ENCODE data around the gene TRAM2. TPM values are rescaled to one million over a fixed set of nuclear protein-coding genes. Genes with fewer than 3 reads are reported as not detected.

TRAM2 gene
- total and polyA plus RNA-seq, 2 of the 13 experiments (the other 11 are each of a cell fraction or from before 2014, with no cell fraction given) = 49.1 to 72.5 TPM

DNA sequence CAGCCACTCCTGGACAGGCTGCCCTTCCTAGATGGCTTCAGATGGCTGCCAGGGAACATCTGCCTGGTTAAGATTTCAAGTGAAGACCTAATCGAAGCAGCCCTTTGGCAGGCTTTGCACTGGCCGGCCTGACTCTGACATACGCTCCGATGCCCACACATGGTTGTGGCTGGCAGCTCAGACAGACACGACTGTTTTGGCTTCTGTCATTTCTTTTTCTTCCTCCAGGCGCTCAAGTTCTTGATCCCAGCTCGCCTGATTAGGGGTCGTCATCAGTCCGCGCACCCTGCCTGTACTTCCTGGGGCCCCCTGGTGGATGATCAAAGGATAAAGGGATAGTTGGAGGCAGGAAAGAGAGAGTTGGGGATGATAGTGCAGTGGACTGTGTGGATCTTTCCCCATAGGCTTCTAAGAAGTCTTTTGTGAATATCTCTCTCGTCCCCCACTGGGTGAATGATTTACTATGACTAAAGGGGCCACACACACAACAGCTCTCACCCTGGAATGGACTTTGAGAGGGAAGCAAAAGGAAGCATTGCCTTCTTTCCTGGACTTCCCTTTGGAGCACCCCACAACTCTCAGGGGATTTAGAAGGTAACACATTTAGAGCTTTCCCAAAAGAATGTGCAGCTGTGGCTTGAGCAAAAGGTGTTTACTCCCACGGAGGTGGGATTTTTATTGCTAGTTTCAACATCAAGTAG, 21.4 kb upstream of the TRAM2 start (continued):
- TF ChIP-seq KLF16 (CRISPR knock-in tag; IDR thresholded peaks at IDR 0.05) = peak in 1 of 2 experiments; percentile 86; a peak in 2 of 4 replicates
- peak; percentile 79; the same call in 1 of the 2 replicates for TF ChIP-seq SPEN (CRISPR knock-in tag; IDR thresholded peaks at IDR 0.05; ENCODE audit: low read depth)
- TF ChIP-seq, protein P1, sequence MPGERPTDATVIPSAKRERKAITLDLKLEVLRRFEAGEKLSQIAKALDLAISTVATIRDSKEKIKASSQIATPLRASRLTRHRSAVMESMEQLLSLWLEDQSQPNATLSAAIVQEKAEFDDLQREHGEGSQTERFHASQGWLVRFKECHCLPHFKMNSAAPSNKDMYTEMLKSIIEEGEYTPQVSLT (CRISPR knock-in tag; IDR thresholded peaks at IDR 0.05; ENCODE audit: borderline replicate concordance, low read depth) = no peak
- TF ChIP-seq, protein P2, sequence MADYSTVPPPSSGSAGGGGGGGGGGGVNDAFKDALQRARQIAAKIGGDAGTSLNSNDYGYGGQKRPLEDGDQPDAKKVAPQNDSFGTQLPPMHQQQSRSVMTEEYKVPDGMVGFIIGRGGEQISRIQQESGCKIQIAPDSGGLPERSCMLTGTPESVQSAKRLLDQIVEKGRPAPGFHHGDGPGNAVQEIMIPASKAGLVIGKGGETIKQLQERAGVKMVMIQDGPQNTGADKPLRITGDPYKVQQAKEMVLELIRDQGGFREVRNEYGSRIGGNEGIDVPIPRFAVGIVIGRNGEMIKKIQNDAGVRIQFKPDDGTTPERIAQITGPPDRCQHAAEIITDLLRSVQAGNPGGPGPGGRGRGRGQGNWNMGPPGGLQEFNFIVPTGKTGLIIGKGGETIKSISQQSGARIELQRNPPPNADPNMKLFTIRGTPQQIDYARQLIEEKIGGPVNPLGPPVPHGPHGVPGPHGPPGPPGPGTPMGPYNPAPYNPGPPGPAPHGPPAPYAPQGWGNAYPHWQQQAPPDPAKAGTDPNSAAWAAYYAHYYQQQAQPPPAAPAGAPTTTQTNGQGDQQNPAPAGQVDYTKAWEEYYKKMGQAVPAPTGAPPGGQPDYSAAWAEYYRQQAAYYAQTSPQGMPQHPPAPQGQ (CRISPR knock-in tag; IDR thresholded peaks at IDR 0.05; ENCODE audit: borderline replicate concordance) = no peak; the same call in 1 of the 2 replicates
- TF ChIP-seq, protein P3, sequence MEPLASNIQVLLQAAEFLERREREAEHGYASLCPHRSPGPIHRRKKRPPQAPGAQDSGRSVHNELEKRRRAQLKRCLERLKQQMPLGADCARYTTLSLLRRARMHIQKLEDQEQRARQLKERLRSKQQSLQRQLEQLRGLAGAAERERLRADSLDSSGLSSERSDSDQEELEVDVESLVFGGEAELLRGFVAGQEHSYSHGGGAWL (CRISPR knock-in tag; IDR thresholded peaks at IDR 0.05) = 0 out of 2 replicates have a peak, but pooled peaks have one; percentile 21
- TF ChIP-seq ZNF737 (CRISPR knock-in tag; IDR thresholded peaks at IDR 0.05; ENCODE audit: borderline replicate concordance) = no peak; the same call in 1 of the 2 replicates
- no peak for TF ChIP-seq ZUFSP (CRISPR knock-in tag; IDR thresholded peaks at IDR 0.05; ENCODE audit: borderline replicate concordance)
- TF ChIP-seq KDM3A (CRISPR knock-in tag; IDR thresholded peaks at IDR 0.05; ENCODE audit: low read depth) = peak; percentile 73; the same call in 1 of the 2 replicates
- peak; percentile 96 for TF ChIP-seq SALL1 (CRISPR knock-in tag; IDR thresholded peaks at IDR 0.05)
- TF ChIP-seq, protein P4, sequence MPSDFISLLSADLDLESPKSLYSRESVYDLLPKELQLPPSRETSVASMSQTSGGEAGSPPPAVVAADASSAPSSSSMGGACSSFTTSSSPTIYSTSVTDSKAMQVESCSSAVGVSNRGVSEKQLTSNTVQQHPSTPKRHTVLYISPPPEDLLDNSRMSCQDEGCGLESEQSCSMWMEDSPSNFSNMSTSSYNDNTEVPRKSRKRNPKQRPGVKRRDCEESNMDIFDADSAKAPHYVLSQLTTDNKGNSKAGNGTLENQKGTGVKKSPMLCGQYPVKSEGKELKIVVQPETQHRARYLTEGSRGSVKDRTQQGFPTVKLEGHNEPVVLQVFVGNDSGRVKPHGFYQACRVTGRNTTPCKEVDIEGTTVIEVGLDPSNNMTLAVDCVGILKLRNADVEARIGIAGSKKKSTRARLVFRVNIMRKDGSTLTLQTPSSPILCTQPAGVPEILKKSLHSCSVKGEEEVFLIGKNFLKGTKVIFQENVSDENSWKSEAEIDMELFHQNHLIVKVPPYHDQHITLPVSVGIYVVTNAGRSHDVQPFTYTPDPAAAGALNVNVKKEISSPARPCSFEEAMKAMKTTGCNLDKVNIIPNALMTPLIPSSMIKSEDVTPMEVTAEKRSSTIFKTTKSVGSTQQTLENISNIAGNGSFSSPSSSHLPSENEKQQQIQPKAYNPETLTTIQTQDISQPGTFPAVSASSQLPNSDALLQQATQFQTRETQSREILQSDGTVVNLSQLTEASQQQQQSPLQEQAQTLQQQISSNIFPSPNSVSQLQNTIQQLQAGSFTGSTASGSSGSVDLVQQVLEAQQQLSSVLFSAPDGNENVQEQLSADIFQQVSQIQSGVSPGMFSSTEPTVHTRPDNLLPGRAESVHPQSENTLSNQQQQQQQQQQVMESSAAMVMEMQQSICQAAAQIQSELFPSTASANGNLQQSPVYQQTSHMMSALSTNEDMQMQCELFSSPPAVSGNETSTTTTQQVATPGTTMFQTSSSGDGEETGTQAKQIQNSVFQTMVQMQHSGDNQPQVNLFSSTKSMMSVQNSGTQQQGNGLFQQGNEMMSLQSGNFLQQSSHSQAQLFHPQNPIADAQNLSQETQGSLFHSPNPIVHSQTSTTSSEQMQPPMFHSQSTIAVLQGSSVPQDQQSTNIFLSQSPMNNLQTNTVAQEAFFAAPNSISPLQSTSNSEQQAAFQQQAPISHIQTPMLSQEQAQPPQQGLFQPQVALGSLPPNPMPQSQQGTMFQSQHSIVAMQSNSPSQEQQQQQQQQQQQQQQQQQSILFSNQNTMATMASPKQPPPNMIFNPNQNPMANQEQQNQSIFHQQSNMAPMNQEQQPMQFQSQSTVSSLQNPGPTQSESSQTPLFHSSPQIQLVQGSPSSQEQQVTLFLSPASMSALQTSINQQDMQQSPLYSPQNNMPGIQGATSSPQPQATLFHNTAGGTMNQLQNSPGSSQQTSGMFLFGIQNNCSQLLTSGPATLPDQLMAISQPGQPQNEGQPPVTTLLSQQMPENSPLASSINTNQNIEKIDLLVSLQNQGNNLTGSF (CRISPR knock-in tag; IDR thresholded peaks at IDR 0.05) = no peak
- peak; percentile 43; the same call in 1 of the 2 replicates for TF ChIP-seq POGK (CRISPR knock-in tag; conservative IDR thresholded peaks at IDR 0.05)
- TF ChIP-seq ZNF777 (CRISPR knock-in tag; IDR thresholded peaks at IDR 0.05) = 0 out of 2 replicates have a peak, but pooled peaks have one; percentile 16
- peak; percentile 42; the same call in 1 of the 2 replicates for TF ChIP-seq SP5 (CRISPR knock-in tag; IDR thresholded peaks at IDR 0.05; ENCODE audit: borderline replicate concordance, low read depth)
- TF ChIP-seq, protein P5, sequence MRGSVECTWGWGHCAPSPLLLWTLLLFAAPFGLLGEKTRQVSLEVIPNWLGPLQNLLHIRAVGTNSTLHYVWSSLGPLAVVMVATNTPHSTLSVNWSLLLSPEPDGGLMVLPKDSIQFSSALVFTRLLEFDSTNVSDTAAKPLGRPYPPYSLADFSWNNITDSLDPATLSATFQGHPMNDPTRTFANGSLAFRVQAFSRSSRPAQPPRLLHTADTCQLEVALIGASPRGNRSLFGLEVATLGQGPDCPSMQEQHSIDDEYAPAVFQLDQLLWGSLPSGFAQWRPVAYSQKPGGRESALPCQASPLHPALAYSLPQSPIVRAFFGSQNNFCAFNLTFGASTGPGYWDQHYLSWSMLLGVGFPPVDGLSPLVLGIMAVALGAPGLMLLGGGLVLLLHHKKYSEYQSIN (CRISPR knock-in tag; IDR thresholded peaks at IDR 0.05; ENCODE audit: borderline replicate concordance) = no peak

Measured in HepG2 (cell line).